Hair follicular keratinocyte (primary cell): ENCODE data around the gene ATPAF1. TPM values are rescaled to one million over a fixed set of nuclear protein-coding genes. Genes with fewer than 3 reads are reported as not detected.

Experiments
- total RNA-seq: library from RNA; depleted of rRNA; stranded (reverse); fragments of >200 nt; gene quantifications from 2 replicates; pipeline ENCODE4 v1.2.3, GENCODE V29; 2015

Gene ATPAF1, protein sequence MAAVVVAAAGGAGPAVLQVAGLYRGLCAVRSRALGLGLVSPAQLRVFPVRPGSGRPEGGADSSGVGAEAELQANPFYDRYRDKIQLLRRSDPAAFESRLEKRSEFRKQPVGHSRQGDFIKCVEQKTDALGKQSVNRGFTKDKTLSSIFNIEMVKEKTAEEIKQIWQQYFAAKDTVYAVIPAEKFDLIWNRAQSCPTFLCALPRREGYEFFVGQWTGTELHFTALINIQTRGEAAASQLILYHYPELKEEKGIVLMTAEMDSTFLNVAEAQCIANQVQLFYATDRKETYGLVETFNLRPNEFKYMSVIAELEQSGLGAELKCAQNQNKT
- 34.3 and 37.2 TPM in 2 replicates for total RNA-seq

DNA sequence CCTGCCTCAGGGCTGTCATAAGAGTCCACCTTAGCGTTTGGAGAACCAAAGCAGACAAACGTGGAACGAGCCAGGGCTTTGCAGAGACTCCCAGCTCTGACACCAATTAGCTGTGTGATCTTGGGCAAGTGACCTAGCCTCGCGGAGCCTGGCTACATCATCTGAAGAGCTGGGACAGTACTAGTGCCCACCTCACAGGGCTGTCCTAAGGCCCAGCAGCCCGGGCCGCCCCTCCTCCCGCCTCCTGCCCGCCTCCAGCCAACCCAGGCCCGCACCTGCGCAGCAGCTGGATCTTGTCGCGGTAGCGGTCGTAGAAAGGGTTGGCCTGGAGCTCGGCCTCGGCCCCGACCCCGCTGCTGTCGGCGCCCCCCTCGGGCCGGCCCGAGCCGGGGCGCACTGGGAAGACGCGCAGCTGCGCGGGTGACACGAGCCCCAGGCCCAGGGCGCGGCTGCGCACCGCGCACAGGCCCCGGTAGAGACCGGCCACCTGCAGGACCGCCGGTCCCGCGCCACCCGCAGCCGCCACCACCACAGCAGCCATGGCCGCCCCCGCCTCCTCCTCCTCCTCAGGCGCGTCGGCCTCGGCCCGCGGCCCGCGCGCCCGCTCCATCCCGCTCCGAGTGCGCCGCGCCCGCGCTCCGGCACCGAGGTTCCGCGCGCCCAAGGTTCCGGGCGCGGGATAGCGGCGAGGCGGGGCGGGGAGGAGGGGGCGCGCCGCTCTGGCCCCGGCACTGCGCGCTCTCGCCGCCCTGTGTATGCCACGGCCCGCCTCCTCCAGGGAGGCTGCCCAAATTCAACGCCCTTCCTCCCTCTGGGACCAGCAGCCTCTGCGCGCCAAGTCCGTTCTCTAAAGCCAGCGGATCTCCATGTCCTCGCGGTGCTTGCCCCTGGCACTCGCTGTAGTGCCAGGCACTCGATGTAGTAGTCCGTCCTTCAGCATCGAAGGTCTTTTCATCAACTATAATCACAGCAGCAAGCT is at the start of gene ATPAF1:
ATPAF1 (minus strand) TSS at position 583 of the 979 bp plus-strand sequence; CDS start at position 541, 42 bp downstream.

DNA sequence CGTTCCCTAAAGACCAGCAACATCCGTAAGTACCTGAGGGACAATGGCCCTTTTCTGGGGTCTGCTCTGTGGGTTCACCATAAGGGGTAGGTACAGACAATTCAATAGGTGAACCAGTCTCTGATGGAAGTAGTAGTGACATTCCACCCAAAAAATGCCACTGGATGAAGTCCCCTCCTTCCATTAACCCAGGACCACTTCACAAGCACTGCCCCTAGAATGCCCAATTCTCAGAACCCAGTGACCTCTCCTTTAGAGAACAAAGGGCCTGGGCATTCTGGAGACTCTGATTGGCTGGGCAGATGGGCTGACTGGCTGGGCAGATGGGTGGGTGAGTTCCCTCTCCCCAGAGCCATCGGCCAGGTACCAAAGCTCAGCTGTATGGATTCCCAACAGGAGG is 3.4 kb upstream of the ATPAF1 start, which contains the start of gene TEX38:
TEX38 (plus strand) TSS at position 301 of the 400 bp plus-strand sequence; CDS start at position 382, 81 bp downstream.

DNA sequence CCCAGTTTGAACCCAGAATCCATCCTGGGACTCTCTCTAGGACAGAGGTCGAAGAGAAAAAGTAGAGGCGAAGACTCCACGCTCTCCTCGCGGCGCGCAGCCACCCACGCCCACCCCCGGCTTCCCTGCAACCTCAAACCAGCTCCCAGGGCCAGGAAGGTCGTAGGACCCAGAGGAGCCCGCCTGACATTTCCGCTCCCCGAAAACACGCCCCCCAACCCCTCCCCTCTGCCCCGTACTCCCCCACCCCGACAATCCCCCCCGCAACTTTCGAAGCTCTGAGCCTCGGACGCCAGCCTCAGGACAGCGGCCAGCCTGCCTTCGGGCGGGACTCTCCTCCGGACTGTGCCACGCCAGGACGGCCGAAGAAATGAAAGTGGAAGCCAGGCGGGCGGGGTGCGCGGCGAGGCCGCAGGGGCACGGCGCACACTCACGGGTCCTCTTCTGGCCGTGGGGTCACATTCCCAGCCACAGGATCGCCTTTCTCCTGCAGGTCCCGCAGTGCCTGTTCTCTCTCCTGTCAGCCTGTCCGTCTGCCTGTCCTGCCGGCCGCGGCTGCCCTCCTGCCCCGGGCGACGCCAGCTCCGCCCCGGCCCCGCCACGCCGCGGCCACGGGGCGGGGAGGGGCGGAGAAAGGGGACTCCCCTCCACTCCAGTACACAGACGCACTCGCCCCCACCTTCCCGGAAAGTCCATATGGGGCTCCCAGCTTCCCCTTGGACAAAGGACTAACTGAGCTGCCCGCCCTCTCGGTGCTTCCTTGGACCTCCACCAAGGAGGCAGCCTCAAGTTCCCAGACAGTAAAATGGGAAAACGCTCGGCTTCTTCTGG is 51.7 kb downstream of the ATPAF1 start, which contains the start of gene MOB3C:
MOB3C (minus strand) TSS at position 535 of the 831 bp plus-strand sequence. CDS start 3,490 bp downstream, outside the sequence.

DNA sequence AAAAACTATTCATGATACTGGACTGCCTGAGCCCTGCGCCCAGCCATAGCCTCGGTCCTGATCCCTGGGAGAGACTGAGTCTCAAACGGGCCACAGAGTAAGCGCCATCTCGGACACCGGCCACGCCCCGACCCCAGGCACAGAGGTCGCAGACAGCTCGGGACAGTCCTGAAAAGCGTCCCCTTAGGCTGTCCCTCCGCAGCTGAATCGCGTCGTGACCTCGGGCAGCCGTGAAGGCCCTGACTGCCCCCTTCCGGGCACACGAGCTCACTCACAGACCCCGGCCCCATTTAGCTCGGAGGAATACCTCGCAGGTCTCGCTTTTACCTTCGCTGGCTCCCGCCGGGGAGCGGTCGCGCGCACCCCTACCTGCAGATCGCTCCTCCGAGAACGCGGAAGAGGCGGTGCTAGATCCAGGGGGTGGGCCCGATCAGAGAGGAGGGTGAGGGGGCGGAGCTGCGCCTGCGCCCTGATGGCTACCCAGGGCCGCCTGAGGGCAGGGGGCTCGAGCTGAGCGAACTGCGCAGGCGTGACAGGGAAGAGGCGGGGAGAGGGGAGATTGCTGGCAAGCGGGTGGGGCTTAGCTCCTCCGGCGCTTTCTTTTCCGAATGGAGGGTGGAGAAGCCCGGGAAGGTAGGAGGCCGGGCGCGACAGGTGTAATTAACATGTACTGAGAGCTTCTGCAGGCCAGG is 64.2 kb downstream of the ATPAF1 start, which contains the start of gene MKNK1:
MKNK1 (minus strand) TSS at position 411 of the 692 bp plus-strand sequence. CDS start 20,941 bp downstream, outside the sequence.

Other genes starting within 250 kb of the ATPAF1 start
- gene DMBX1, start 178.5 kb downstream of the ATPAF1 start, total RNA-seq, result not detected in 2 replicates
- gene KNCN, start 116.7 kb downstream of the ATPAF1 start, total RNA-seq, result not detected in 2 replicates
- 16.2 and 21.6 TPM in 2 replicates for gene MKNK1, start 64.1 kb downstream of the ATPAF1 start, total RNA-seq
- gene MOB3C, start 51.6 kb downstream of the ATPAF1 start, total RNA-seq, result 7.3 and 11.4 TPM in 2 replicates
- gene TEX38, start 3.5 kb upstream of the ATPAF1 start, total RNA-seq, result not detected in 2 replicates
- gene EFCAB14, start 50.8 kb upstream of the ATPAF1 start, total RNA-seq, result 50.1 and 55.3 TPM in 2 replicates
- gene CYP4B1, start 130.7 kb upstream of the ATPAF1 start, total RNA-seq, result not detected in 2 replicates